HUES48 (cell line): ENCODE measurements around the gene VTCN1.

Experiments
- H3K27ac ChIP-seq: one replicate; pipeline ENCODE4 v1.7.0; 2013; ENCODE audit warnings: low read depth, low read length, inconsistent platforms
- H3K27me3 ChIP-seq: 2 replicates; pipeline ENCODE4 v1.6.1; 2013; ENCODE audit warnings: mild to moderate bottlenecking, low read length; ENCODE audit not compliant: control insufficient read depth, insufficient read depth
- H3K36me3 ChIP-seq: 2 replicates; pipeline ENCODE4 v1.6.1; 2013; ENCODE audit warnings: low read length; ENCODE audit not compliant: control insufficient read depth, insufficient read depth
- H3K4me1 ChIP-seq: 2 replicates; pipeline ENCODE4 v1.6.1; 2013; ENCODE audit warnings: mild to moderate bottlenecking, low read length; ENCODE audit not compliant: control insufficient read depth, insufficient read depth
- H3K4me3 ChIP-seq: 2 replicates; pipeline ENCODE4 v1.5.1; 2013; ENCODE audit warnings: mild to moderate bottlenecking, low read depth, low read length
- H3K9ac ChIP-seq: 2 replicates; pipeline ENCODE4 v1.6.1; 2013; ENCODE audit warnings: mild to moderate bottlenecking, low read depth, low read length, moderate library complexity
- H3K9me3 ChIP-seq: 2 replicates; pipeline ENCODE4 v1.6.1; 2013; ENCODE audit warnings: low read length; ENCODE audit not compliant: control insufficient read depth, insufficient read depth

VTCN1 gene

DNA sequence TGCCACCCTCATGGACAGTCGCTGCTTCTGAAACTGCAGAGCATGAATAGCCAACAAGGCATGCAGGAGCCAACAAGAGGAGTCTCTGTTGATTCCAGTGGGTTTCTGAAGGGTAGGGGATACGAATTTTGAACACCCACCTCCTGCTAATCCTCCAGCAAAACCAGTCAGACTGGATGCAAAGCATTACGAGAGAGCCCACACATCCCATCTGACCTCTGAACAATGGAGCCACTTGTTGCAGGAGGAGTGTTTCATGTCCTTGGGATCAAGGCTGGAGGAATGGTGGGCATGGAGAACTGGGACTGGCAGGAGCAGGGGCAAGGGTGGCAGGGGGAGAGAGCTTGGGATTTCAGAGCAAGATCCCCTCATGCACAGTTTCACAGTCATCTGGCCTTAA, 1.6 kb downstream of the VTCN1 start:
- Histone ChIP-seq H3K36me3 (no peaks in the 10 kb centered on the region), H3K4me3 (no peak overlapping the region), H3K9me3 (no peaks in the 10 kb centered on the region), H3K27ac (no peak overlapping the region), H3K27me3 (no peaks in the 10 kb centered on the region), H3K9ac (no peak overlapping the region), H3K4me1 (no peaks in the 10 kb centered on the region)

- H3K4me3 ChIP-seq: no peak overlapping the region
- H3K9ac ChIP-seq: no peak overlapping the region
- H3K27me3 ChIP-seq: no peaks in the 10 kb centered on the region
- no peaks in the 10 kb centered on the region for H3K9me3 ChIP-seq
- no peaks in the 10 kb centered on the region for H3K36me3 ChIP-seq
- no peak overlapping the region for H3K27ac ChIP-seq
- no peaks in the 10 kb centered on the region for H3K4me1 ChIP-seq
Measured at GRCh38 chr1:117208580-117208979, 2.1 kb downstream of the VTCN1 start.

DNA sequence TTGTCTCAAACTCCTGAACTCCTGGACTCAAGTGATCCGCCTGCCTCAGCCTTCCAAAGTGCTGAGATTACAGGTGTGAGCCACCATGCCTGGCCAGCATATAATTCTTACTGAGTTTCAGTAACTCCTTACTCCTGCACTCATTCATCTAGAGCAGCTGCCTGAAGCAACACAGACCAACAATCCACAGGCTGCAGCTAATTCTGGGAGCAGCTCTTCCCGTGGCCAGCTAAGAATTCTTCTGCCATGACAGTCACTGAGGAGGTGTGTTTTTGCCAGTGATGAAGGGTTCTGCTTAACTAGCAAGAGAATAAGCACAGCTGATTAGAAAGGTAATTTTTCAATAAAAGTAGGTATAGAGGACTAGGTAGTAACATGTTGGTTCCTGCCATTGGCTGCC, 5.4 kb downstream of the VTCN1 start:
- Histone ChIP-seq H3K36me3 (no peaks in the 10 kb centered on the region), H3K27ac (no peak overlapping the region), H3K4me3 (no peak overlapping the region), H3K9me3 (no peaks in the 10 kb centered on the region), H3K27me3 (no peaks in the 10 kb centered on the region), H3K9ac (no peak overlapping the region), H3K4me1 (no peaks in the 10 kb centered on the region)

- no peaks in the 10 kb centered on the region for H3K9me3 ChIP-seq
- no peaks in the 10 kb centered on the region for H3K27me3 ChIP-seq
- H3K36me3 ChIP-seq: no peaks in the 10 kb centered on the region
- no peak overlapping the region for H3K4me3 ChIP-seq
- no peak overlapping the region for H3K27ac ChIP-seq
- H3K9ac ChIP-seq: no peak overlapping the region
- peaks cover 3% of the 10 kb centered on the region; the same call in 1 of the 2 replicates for H3K4me1 ChIP-seq
Measured at GRCh38 chr1:117201808-117202207, 8.9 kb downstream of the VTCN1 start.

DNA sequence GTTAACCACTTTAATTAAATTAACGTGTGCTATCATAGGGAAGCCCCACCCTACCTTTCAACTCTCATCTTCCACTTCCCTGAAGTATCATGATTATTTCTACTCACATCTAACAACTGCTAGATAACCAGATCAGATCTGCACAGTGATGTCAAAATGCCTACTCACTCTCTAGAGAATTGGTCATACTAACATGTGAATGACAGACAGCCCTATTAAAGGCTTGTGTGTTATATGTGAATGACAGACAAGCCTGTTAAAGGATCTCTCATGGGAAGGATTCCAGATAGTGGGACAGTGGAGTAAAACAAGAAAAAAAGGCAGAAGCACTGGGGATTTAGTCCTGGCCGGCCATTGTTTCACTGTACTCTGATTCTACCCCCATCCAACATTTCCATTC, 12.6 kb downstream of the VTCN1 start:
- peaks cover 7% of the 10 kb centered on the region; the same call in 1 of the 2 replicates for H3K4me1 ChIP-seq
- H3K36me3 ChIP-seq: no peaks in the 10 kb centered on the region
- no peaks in the 10 kb centered on the region for H3K9me3 ChIP-seq
- no peak overlapping the region for H3K9ac ChIP-seq
- H3K27me3 ChIP-seq: no peaks in the 10 kb centered on the region
- H3K27ac ChIP-seq: no peak overlapping the region
- H3K4me3 ChIP-seq: no peak overlapping the region

- Histone ChIP-seq H3K9ac (no peak overlapping the region), H3K36me3 (no peaks in the 10 kb centered on the region), H3K27me3 (no peaks in the 10 kb centered on the region), H3K9me3 (no peaks in the 10 kb centered on the region; the same call in 1 of the 2 replicates), H3K27ac (no peak overlapping the region), H3K4me3 (no peak overlapping the region), H3K4me1 (no peaks in the 10 kb centered on the region)
Measured at GRCh38 chr1:117189726-117190125, 21.0 kb downstream of the VTCN1 start.

DNA sequence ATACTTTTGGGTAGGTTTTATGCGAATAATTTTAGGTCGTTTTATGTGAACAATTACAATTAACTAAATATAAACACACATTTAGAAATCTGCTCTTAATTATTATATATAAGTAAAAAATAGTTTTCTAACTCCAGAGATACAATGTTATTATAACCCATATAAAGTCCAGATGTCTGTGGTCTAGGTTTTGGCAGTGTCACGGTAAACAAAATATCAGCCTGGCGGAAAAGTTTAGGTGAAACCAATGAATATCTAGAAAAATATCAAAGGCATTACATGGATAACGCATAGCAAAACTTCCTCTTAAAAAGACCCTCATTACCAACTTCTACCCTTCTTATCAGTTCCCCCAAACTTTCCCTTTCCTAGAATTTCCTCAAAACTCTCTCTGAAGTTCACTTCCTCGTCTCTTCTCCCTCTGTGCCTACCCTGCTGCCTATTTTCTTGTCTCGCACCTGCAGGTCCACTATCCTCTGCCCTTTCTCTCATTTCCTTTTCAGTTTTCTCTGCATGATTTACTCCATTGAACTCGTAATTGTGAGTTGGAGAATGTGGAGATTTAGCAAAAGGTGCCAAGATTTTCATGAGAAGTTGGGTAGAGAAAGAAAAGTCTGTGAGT, 21.8 kb downstream of the VTCN1 start:
- Histone ChIP-seq H3K36me3 (no peaks in the 10 kb centered on the region), H3K27me3 (no peaks in the 10 kb centered on the region), H3K4me1 (no peaks in the 10 kb centered on the region), H3K9ac (no peak overlapping the region), H3K27ac (no peak overlapping the region), H3K4me3 (no peak overlapping the region), H3K9me3 (no peaks in the 10 kb centered on the region; the same call in 1 of the 2 replicates)

DNA sequence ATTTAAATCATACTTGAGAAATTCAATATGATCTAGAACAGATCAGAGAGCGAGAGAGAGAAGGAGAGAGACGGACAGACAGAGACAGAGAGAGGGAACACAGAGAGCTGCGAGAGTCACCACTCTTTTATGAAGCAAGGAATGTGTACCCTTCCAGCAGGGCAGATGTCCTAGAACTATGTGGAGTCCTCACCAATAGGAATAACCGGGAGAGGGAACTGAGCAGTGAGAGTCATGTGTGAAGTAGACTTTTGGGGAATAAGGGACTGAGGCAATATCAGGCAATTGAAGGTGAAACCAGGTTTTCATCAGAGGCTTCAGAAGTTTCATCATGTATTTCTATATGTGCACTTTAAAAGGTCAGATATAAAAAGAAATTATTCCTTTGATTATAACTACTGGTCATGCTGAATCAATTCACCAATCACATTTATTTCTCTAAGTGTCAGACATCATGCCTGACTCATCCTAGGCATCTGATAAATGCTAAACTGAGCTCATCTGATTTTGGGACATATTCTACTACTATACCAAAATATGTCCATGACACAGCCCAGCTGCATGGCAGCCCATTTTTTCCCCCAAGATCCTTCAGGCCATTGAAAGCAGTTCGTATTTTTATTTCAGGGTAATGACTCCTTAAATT, 22.4 kb downstream of the VTCN1 start:
- Histone ChIP-seq H3K9me3 (no peaks in the 10 kb centered on the region; the same call in 1 of the 2 replicates), H3K27ac (no peak overlapping the region), H3K4me1 (no peaks in the 10 kb centered on the region), H3K9ac (no peak overlapping the region), H3K4me3 (no peak overlapping the region), H3K36me3 (no peaks in the 10 kb centered on the region), H3K27me3 (no peaks in the 10 kb centered on the region)

DNA sequence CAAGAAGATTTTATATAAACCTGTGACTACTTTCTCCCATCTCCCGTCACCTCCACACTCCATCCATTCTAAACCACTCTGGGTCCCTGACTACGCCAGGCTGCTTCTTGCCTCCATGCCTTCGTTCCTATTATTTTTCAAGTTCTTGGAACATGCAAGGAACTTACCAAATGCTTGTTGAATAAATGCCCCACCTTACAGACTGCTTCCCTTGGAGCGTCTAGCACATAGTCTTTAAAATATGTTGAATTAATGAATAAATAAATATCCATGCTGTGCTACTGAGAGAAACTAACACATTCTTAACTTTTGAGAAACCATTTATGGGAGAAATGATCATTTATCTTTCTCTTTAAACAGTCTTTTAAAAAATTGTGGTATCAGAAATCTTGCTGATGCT, 27.6 kb downstream of the VTCN1 start:
- Histone ChIP-seq H3K27me3 (no peaks in the 10 kb centered on the region), H3K4me3 (no peak overlapping the region), H3K36me3 (no peaks in the 10 kb centered on the region), H3K4me1 (no peaks in the 10 kb centered on the region), H3K9ac (no peak overlapping the region), H3K27ac (no peak overlapping the region), H3K9me3 (no peaks in the 10 kb centered on the region)

- no peak overlapping the region for H3K9ac ChIP-seq
- H3K36me3 ChIP-seq: no peaks in the 10 kb centered on the region
- H3K9me3 ChIP-seq: no peaks in the 10 kb centered on the region
- H3K4me3 ChIP-seq: no peak overlapping the region
- no peaks in the 10 kb centered on the region for H3K4me1 ChIP-seq
- no peaks in the 10 kb centered on the region for H3K27me3 ChIP-seq
- H3K27ac ChIP-seq: no peak overlapping the region
Measured at GRCh38 chr1:117182319-117182718, 28.4 kb downstream of the VTCN1 start.

DNA sequence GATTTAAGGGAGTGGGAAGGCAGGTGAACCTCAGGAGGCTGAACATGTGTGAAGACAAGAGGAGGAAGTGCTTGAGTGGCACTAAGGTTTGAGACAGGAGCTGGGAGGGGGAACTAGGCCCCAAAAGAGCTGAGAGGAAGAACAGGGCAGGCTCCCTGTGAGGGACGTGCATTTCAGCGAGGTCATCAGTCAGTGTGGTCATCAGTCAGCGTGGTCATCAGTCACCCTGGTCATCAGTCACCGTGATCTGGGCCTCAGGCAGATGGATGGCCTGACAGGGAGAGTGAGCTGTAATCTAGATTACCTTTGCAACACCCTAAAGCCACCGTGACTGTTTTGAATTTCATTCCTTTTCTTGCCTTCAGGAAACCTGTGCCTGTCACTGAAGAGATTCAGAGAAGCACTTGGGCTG, 29.1 kb downstream of the VTCN1 start:
- Histone ChIP-seq H3K9ac (no peak overlapping the region), H3K4me1 (no peaks in the 10 kb centered on the region), H3K27ac (no peak overlapping the region), H3K27me3 (no peaks in the 10 kb centered on the region), H3K9me3 (no peaks in the 10 kb centered on the region), H3K36me3 (no peaks in the 10 kb centered on the region), H3K4me3 (no peak overlapping the region)
